ENCODE measurements around the gene CAPN2.

The CAPN2 gene

DNA sequence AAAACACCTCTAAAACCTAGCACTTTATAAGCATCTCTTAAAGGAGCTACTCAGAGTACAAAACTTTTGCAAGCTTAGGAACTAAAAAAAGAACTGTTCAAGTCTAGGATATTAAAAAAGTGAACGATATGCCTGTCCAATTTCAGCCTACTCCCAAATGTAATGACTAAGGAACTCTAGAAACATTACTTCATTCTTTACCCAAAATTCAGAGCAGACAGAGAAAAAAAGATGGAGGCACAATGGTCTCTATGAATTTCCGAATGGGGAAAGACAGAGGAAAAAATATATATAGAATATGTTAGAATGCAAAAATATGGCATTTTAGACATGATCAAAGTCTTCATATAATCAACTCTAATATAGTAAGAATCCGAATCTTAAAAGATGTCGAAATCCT, 72.2 kb downstream of the CAPN2 start:
- no peaks in the 10 kb centered on the region for H3K9me3 ChIP-seq (ENCODE audit: insufficient read depth, low read length)
- H3K9me2 ChIP-seq (replicated peaks; ENCODE audit: insufficient read depth, low read length), result no peaks in the 10 kb centered on the region
- no peaks in the 10 kb centered on the region for H3K36me3 ChIP-seq (ENCODE audit: low read length)
- H3K4me3 ChIP-seq (ENCODE audit: insufficient read depth, low read length, poor library complexity, severe bottlenecking), result no peak overlapping the region
- H3K27ac ChIP-seq (ENCODE audit: low read depth, low read length), result no peak overlapping the region
- no peak overlapping the region for H3K4me2 ChIP-seq (ENCODE audit: low read depth, low read length, poor library complexity, severe bottlenecking)
- H4K20me1 ChIP-seq (ENCODE audit: low read depth, low read length), result no peaks in the 10 kb centered on the region
- H2AFZ ChIP-seq (ENCODE audit: low read depth, low read length, severe bottlenecking), result no peak overlapping the region
- TF ChIP-seq, protein P1, sequence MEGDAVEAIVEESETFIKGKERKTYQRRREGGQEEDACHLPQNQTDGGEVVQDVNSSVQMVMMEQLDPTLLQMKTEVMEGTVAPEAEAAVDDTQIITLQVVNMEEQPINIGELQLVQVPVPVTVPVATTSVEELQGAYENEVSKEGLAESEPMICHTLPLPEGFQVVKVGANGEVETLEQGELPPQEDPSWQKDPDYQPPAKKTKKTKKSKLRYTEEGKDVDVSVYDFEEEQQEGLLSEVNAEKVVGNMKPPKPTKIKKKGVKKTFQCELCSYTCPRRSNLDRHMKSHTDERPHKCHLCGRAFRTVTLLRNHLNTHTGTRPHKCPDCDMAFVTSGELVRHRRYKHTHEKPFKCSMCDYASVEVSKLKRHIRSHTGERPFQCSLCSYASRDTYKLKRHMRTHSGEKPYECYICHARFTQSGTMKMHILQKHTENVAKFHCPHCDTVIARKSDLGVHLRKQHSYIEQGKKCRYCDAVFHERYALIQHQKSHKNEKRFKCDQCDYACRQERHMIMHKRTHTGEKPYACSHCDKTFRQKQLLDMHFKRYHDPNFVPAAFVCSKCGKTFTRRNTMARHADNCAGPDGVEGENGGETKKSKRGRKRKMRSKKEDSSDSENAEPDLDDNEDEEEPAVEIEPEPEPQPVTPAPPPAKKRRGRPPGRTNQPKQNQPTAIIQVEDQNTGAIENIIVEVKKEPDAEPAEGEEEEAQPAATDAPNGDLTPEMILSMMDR (IDR thresholded peaks at IDR 0.05; ENCODE audit: insufficient read depth, low read length, poor library complexity, severe bottlenecking), result no peak
- TF ChIP-seq EZH2phosphoT487 (conservative IDR thresholded peaks at IDR 0.05; ENCODE audit: low read length), result no peak
- no peaks in the 10 kb centered on the region for H3F3A ChIP-seq (ENCODE audit: insufficient read depth)
- H3K27me3 ChIP-seq (ENCODE audit: low read length), result no peaks in the 10 kb centered on the region
- no peaks in the 10 kb centered on the region for H3K79me2 ChIP-seq (ENCODE audit: insufficient read depth, low read length)
- H3K9ac ChIP-seq (ENCODE audit: low read length), result no peak overlapping the region

DNA sequence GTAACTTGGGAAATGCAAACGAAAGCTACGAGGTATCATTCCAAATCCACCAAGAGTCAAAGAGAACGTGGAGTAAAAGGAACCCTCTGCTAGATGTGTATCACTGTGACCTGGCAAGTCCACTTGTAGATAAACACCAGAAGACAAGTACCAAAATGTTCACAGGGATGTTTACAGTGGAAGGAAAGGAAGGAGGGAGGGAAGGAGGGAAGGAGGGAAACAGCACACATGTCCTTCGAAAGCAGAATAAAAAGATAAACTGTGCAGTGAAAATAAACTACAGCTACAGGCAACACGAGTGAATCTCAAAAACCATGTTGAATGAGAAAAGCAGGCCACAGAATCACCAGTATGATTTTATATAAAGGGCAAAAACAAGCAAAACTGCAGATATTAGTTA, 73.5 kb downstream of the CAPN2 start:
- no peaks in the 10 kb centered on the region for H3K27me3 ChIP-seq (ENCODE audit: low read length)
- H2AFZ ChIP-seq (ENCODE audit: low read depth, low read length, severe bottlenecking), result no peak overlapping the region
- no peaks in the 10 kb centered on the region for H4K20me1 ChIP-seq (ENCODE audit: low read depth, low read length)
- no peaks in the 10 kb centered on the region for H3K9me3 ChIP-seq (ENCODE audit: insufficient read depth, low read length)
- no peaks in the 10 kb centered on the region for H3K36me3 ChIP-seq (ENCODE audit: low read length)
- no peak overlapping the region for H3K27ac ChIP-seq (ENCODE audit: low read depth, low read length)
- no peaks in the 10 kb centered on the region for H3F3A ChIP-seq (ENCODE audit: insufficient read depth)
- no peaks in the 10 kb centered on the region for H3K79me2 ChIP-seq (ENCODE audit: insufficient read depth, low read length)
- H3K4me2 ChIP-seq (ENCODE audit: low read depth, low read length, poor library complexity, severe bottlenecking), result no peak overlapping the region
- H3K4me3 ChIP-seq (ENCODE audit: insufficient read depth, low read length, poor library complexity, severe bottlenecking), result no peak overlapping the region
- TF ChIP-seq EZH2phosphoT487 (conservative IDR thresholded peaks at IDR 0.05; ENCODE audit: low read length), result no peak
- TF ChIP-seq, protein P1 (IDR thresholded peaks at IDR 0.05; ENCODE audit: insufficient read depth, low read length, poor library complexity, severe bottlenecking), result no peak
- no peaks in the 10 kb centered on the region for H3K9me2 ChIP-seq (replicated peaks; ENCODE audit: insufficient read depth, low read length)
- H3K9ac ChIP-seq (ENCODE audit: low read length), result no peak overlapping the region

DNA sequence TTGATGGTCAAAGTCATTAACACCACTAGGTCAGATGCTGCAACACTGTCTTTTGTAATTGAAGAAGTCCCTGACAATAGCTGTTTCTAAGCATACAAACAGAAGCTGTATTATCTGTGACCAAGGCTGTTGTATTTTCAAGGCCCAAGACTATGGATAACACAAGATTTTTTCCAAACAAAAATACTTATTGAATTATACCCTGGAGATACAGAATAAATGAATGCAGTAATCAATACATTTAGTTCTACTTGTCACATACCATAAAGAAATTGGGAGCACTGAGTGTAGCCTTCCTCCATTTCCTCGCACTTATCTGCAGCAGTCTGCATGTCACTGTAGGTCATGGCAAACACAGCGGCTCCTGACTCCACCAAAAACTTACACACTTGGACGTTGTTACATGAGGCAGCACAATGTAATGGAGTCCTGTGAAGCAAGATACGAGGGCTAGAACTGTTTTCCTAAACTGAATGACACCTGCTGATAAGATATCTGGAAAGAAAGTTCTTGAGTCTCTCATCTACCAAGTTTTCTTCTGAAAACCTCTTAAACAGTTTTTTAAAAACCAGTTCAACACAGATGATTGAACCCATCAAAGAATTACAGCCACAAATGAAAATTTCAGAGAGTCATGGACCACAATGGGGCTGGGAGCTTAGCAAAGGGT, 76.5 kb downstream of the CAPN2 start:
- no peaks in the 10 kb centered on the region for H3K9me2 ChIP-seq (replicated peaks; ENCODE audit: insufficient read depth, low read length)
- no peak overlapping the region for H3K4me3 ChIP-seq (ENCODE audit: insufficient read depth, low read length, poor library complexity, severe bottlenecking)
- no peak overlapping the region for H3K9ac ChIP-seq (ENCODE audit: low read length)
- H3F3A ChIP-seq (ENCODE audit: insufficient read depth), result no peaks in the 10 kb centered on the region
- TF ChIP-seq EZH2phosphoT487 (conservative IDR thresholded peaks at IDR 0.05; ENCODE audit: low read length), result no peak
- TF ChIP-seq, protein P1 (IDR thresholded peaks at IDR 0.05; ENCODE audit: insufficient read depth, low read length, poor library complexity, severe bottlenecking), result no peak
- no peaks in the 10 kb centered on the region for H3K9me3 ChIP-seq (ENCODE audit: insufficient read depth, low read length)
- H4K20me1 ChIP-seq (ENCODE audit: low read depth, low read length), result no peaks in the 10 kb centered on the region
- no peak overlapping the region for H3K27ac ChIP-seq (ENCODE audit: low read depth, low read length)
- no peak overlapping the region for H3K4me2 ChIP-seq (ENCODE audit: low read depth, low read length, poor library complexity, severe bottlenecking)
- H2AFZ ChIP-seq (ENCODE audit: low read depth, low read length, severe bottlenecking), result no peak overlapping the region
- H3K27me3 ChIP-seq (ENCODE audit: low read length), result no peaks in the 10 kb centered on the region
- H3K36me3 ChIP-seq (ENCODE audit: low read length), result no peaks in the 10 kb centered on the region
- H3K79me2 ChIP-seq (ENCODE audit: insufficient read depth, low read length), result no peaks in the 10 kb centered on the region

Measured in SU-DHL-6 (cell line).